Activated CD8-positive, alpha-beta memory T cell treated with anti-CD3 and anti-CD28 coated beads for 1 hour (primary cell): ENCODE data around the gene SDE2.

Experiments
- DNase-seq, 2 donors: peaks; one replicate each; pipeline ENCODE4 v3.0.0-alpha.2; 2020; ENCODE audit warnings: low read depth in 1 of 2; ENCODE audit errors: extremely low read depth in 1 of 2

The SDE2 gene

GRCh38 chr1:225999227-225999911 is at the start of gene SDE2:
Gene SDE2, minus strand, starts transcription at chr1:225999343. Its CDS starts 31 bp downstream, at chr1:225999312.
- DNase-seq, result peak; percentile 100

GRCh38 chr1:226048886-226049285 is 49.7 kb upstream of the SDE2 start:
- no peak for DNase-seq

- DNase-seq, result no peak
Measured at GRCh38 chr1:226047495-226047894, 48.4 kb upstream of the SDE2 start.

GRCh38 chr1:226046240-226046639 is 47.1 kb upstream of the SDE2 start:
- no peak for DNase-seq

GRCh38 chr1:226044514-226045101 is 45.5 kb upstream of the SDE2 start:
- no peak for DNase-seq

- no peak for DNase-seq
Measured at GRCh38 chr1:226041419-226041818, 42.3 kb upstream of the SDE2 start.

- no peak for DNase-seq
Measured at GRCh38 chr1:226038661-226039060, 39.5 kb upstream of the SDE2 start.

GRCh38 chr1:226035915-226036314 is 36.8 kb upstream of the SDE2 start:
- DNase-seq, result no peak

- no peak for DNase-seq
Measured at GRCh38 chr1:226034482-226034881, 35.3 kb upstream of the SDE2 start.

GRCh38 chr1:226033991-226034390 is 34.8 kb upstream of the SDE2 start:
- no peak for DNase-seq

GRCh38 chr1:226033582-226033981 is 34.4 kb upstream of the SDE2 start:
- DNase-seq, result no peak

- no peak for DNase-seq
Measured at GRCh38 chr1:226029568-226030225, 30.6 kb upstream of the SDE2 start.

- DNase-seq, result no peak
Measured at GRCh38 chr1:226029093-226029496, 30.0 kb upstream of the SDE2 start.

GRCh38 chr1:226027538-226028217 is 28.5 kb upstream of the SDE2 start:
- DNase-seq, result no peak

- DNase-seq, result no peak
Measured at GRCh38 chr1:226026833-226027232, 27.7 kb upstream of the SDE2 start.

- no peak for DNase-seq
Measured at GRCh38 chr1:226023735-226024134, 24.6 kb upstream of the SDE2 start.

GRCh38 chr1:226021801-226022200 is 22.7 kb upstream of the SDE2 start:
- no peak for DNase-seq

GRCh38 chr1:226021401-226021800 is 22.3 kb upstream of the SDE2 start:
- no peak for DNase-seq

GRCh38 chr1:226019572-226019971 is 20.4 kb upstream of the SDE2 start:
- DNase-seq, result no peak

- no peak for DNase-seq
Measured at GRCh38 chr1:226017070-226017469, 17.9 kb upstream of the SDE2 start.

GRCh38 chr1:226009650-226010044 is 10.5 kb upstream of the SDE2 start:
- no peak for DNase-seq
